H9 (cell line): ENCODE measurements around the gene PLA2G4C. TPM values are rescaled to one million over a fixed set of nuclear protein-coding genes. Genes with fewer than 3 reads are reported as not detected.

Source experiments
- DNase-seq: peaks from one replicate; pipeline ENCODE4 v3.0.0-alpha.2; 2017
- H2AFZ ChIP-seq: one replicate; pipeline ENCODE4 v1.6.1; 2013; ENCODE audit warnings: mild to moderate bottlenecking, low read length, control low read depth, moderate library complexity
- H2AK5ac ChIP-seq: 2 replicates; pipeline ENCODE4 v1.6.1; 2013; ENCODE audit warnings: low read length, control low read depth, mixed read lengths; ENCODE audit not compliant: insufficient read length
- H2BK120ac ChIP-seq: one replicate; pipeline ENCODE4 v1.6.1; 2013; ENCODE audit warnings: low read depth, mild to moderate bottlenecking, low read length, control low read depth, inconsistent platforms; ENCODE audit not compliant: poor library complexity, severe bottlenecking
- H2BK12ac ChIP-seq: 2 replicates; pipeline ENCODE4 v1.6.1; 2013; ENCODE audit warnings: low read length, control low read depth, mixed read lengths, low read depth; ENCODE audit not compliant: insufficient read length
- H2BK15ac ChIP-seq: 2 replicates; pipeline ENCODE4 v1.6.1; 2013; ENCODE audit warnings: low read depth, low read length, control low read depth
- H2BK20ac ChIP-seq: one replicate; pipeline ENCODE4 v1.6.1; 2013; ENCODE audit warnings: low read depth, mild to moderate bottlenecking, low read length, control low read depth, inconsistent platforms; ENCODE audit not compliant: poor library complexity, severe bottlenecking
- H2BK5ac ChIP-seq: 2 replicates; pipeline ENCODE4 v1.6.1; 2013; ENCODE audit warnings: low read length, control low read depth, mixed read lengths; ENCODE audit not compliant: insufficient read length
- H3K14ac ChIP-seq: 2 replicates; pipeline ENCODE4 v1.6.1; 2013; ENCODE audit warnings: low read length, control low read depth; ENCODE audit not compliant: insufficient read depth
- H3K18ac ChIP-seq: 2 replicates; pipeline ENCODE4 v1.6.1; 2013; ENCODE audit warnings: low read depth, mild to moderate bottlenecking, mixed read lengths, low read length, control low read depth; ENCODE audit not compliant: insufficient read length
- H3K23ac ChIP-seq: 2 replicates; pipeline ENCODE4 v1.6.1; 2013; ENCODE audit warnings: low read length, control low read depth, mixed read lengths, low read depth; ENCODE audit not compliant: insufficient read length
- H3K23me2 ChIP-seq: 2 replicates; pipeline ENCODE4 v1.6.1; 2013; ENCODE audit warnings: low read depth, mild to moderate bottlenecking, mixed read lengths, low read length, control low read depth; ENCODE audit not compliant: insufficient read length, poor library complexity, severe bottlenecking
- H3K27ac ChIP-seq: 2 replicates; pipeline ENCODE4 v1.5.1; 2013; ENCODE audit warnings: low read length, control low read depth, mixed read lengths, low read depth; ENCODE audit not compliant: insufficient read length
- H3K27me3 ChIP-seq: 2 replicates; pipeline ENCODE4 v1.6.1; 2013; ENCODE audit warnings: low read length, control low read depth, inconsistent platforms; ENCODE audit not compliant: insufficient read depth
- H3K4ac ChIP-seq: 2 replicates; pipeline ENCODE4 v1.6.1; 2013; ENCODE audit warnings: low read depth, mild to moderate bottlenecking, control low read depth, inconsistent platforms, low read length, moderate library complexity
- H3K4me1 ChIP-seq: 2 replicates; pipeline ENCODE4 v1.6.1; 2013; ENCODE audit warnings: low read length, control low read depth, inconsistent platforms; ENCODE audit not compliant: insufficient read depth
- H3K4me2 ChIP-seq: 2 replicates; pipeline ENCODE4 v1.6.1; 2013; ENCODE audit warnings: low read length, control low read depth, mixed read lengths; ENCODE audit not compliant: insufficient read length, insufficient read depth
- H3K56ac ChIP-seq: 2 replicates; pipeline ENCODE4 v1.6.1; 2013; ENCODE audit warnings: low read depth, mild to moderate bottlenecking, mixed read lengths, low read length, control low read depth; ENCODE audit not compliant: insufficient read length
- H3K79me1 ChIP-seq: 2 replicates; pipeline ENCODE4 v1.6.1; 2013; ENCODE audit warnings: low read depth, mild to moderate bottlenecking, moderate library complexity, low read length, control low read depth, inconsistent platforms; ENCODE audit not compliant: insufficient read depth, poor library complexity, severe bottlenecking
- H3K79me2 ChIP-seq: 2 replicates; pipeline ENCODE4 v1.6.1; 2013; ENCODE audit warnings: low read length, control low read depth, inconsistent platforms; ENCODE audit not compliant: insufficient read depth
- H3K9ac ChIP-seq: 2 replicates; pipeline ENCODE4 v1.6.1; 2013; ENCODE audit warnings: low read length, control low read depth, mixed read lengths; ENCODE audit not compliant: insufficient read length; ENCODE audit errors: extremely low read depth
- H3K9me3 ChIP-seq: one replicate; pipeline ENCODE4 v1.6.1; 2013; ENCODE audit warnings: low read depth, low read length, inconsistent platforms; ENCODE audit not compliant: control insufficient read depth
- H3T11ph ChIP-seq: one replicate; pipeline ENCODE4 v1.6.1; 2013; ENCODE audit warnings: mild to moderate bottlenecking, low read length, control low read depth, inconsistent platforms
- H4K20me1 ChIP-seq: one replicate; pipeline ENCODE4 v1.6.1; 2013; ENCODE audit not compliant: control insufficient read depth, insufficient read length, insufficient read depth
- H4K5ac ChIP-seq: 2 replicates; pipeline ENCODE4 v1.6.1; 2013; ENCODE audit warnings: low read depth, mild to moderate bottlenecking, mixed read lengths, low read length, control low read depth; ENCODE audit not compliant: insufficient read length
- H4K8ac ChIP-seq: replicated peaks from 2 replicates; pipeline ENCODE4 v1.6.1; 2013; ENCODE audit warnings: low read length, control low read depth, mixed read lengths, low read depth; ENCODE audit not compliant: insufficient read length
- H4K91ac ChIP-seq: 2 replicates; pipeline ENCODE4 v1.6.1; 2013; ENCODE audit warnings: low read depth, mild to moderate bottlenecking, moderate library complexity, mixed read lengths, low read length, control low read depth; ENCODE audit not compliant: insufficient read length
- H3K27ac Mint-ChIP-seq, 3 experiments: 2 replicates in 2 of 3; 3 replicates in 1 of 3; pipeline ENCODE4 v1.8.0; 2020 to 2021; ENCODE audit warnings: mixed read lengths in 3 of 3, mild to moderate bottlenecking in 1 of 3, moderate library complexity in 1 of 3
- H3K27me3 Mint-ChIP-seq: 2 replicates; pipeline ENCODE4 v1.8.0; 2021; ENCODE audit warnings: low read depth, mild to moderate bottlenecking, moderate library complexity, mixed read lengths
- H3K36me3 Mint-ChIP-seq, 3 experiments: 2 replicates in 2 of 3; 3 replicates in 1 of 3; pipeline ENCODE4 v1.8.0; 2020 to 2021; ENCODE audit warnings: low read depth in 3 of 3, mixed read lengths in 3 of 3; ENCODE audit not compliant: insufficient read depth in 1 of 3
- H3K4me1 Mint-ChIP-seq, 2 experiments: 2 replicates each; pipeline ENCODE4 v1.8.0; 2020; ENCODE audit warnings: mixed read lengths in 2 of 2
- H3K4me3 Mint-ChIP-seq, 2 experiments: 2 replicates in 1 of 2; 3 replicates in 1 of 2; pipeline ENCODE4 v1.8.0; 2020 to 2021; ENCODE audit warnings: mild to moderate bottlenecking in 2 of 2, mixed read lengths in 2 of 2, moderate library complexity in 1 of 2
- H3K9me3 Mint-ChIP-seq, 2 experiments: 2 replicates in 1 of 2; 3 replicates in 1 of 2; pipeline ENCODE4 v1.8.0; 2020; ENCODE audit warnings: mild to moderate bottlenecking in 2 of 2, mixed read lengths in 2 of 2, moderate library complexity in 1 of 2
- CTCF ChIP-seq: fragments of 200-600 bp; sonication (generic); conservative IDR thresholded peaks from 3 replicates; pipeline ENCODE4 v1.8.0; 2021; ENCODE audit warnings: antibody characterized with exemption, mild to moderate bottlenecking
- WGBS: extraction: QIAGEN DNeasy Blood & Tissue Kit; methylation state at CpG from one replicate; pipeline ENCODE4 v1.1.7; 2013; ENCODE audit warnings: missing lambda C conversion rate, low lambda C conversion rate, mixed read lengths; ENCODE audit not compliant: insufficient read length; ENCODE audit errors: extremely low coverage; 5-methylcytosine and 5-hydroxymethylcytosine counted together
- total RNA-seq: library from RNA; stranded (reverse); gene quantifications from 2 replicates; pipeline ENCODE4 v1.2.1, GENCODE V29; 2021

PLA2G4C gene
- total RNA-seq, 1 experiment from 2014 or later: 7.0 TPM

- H3K4me2 ChIP-seq: no peak overlapping the region
- no peaks in the 10 kb centered on the region for H4K20me1 ChIP-seq
- H3K27ac ChIP-seq: no peak overlapping the region
- no peak overlapping the region for H3K18ac ChIP-seq
- no peak overlapping the region for H3T11ph ChIP-seq
- no peak overlapping the region for H3K27ac Mint-ChIP-seq
- no CpG with 5 or more reads among the region's 6 CpGs for WGBS
- peaks cover 7 to 12% of the 10 kb centered on the region in 2 experiments; a peak in 4 of 5 replicates for H3K9me3 Mint-ChIP-seq
- no peaks in the 10 kb centered on the region for H3K79me2 ChIP-seq
- no peak overlapping the region for H2BK12ac ChIP-seq
- H3K4me3 Mint-ChIP-seq: no peak overlapping the region
- H3K36me3 Mint-ChIP-seq: no peaks in the 10 kb centered on the region; a peak in 1 of 7 replicates
- H2BK120ac ChIP-seq: no peak overlapping the region
- H3K23me2 ChIP-seq: no peaks in the 10 kb centered on the region
- no peak overlapping the region for H4K8ac ChIP-seq
- no peak overlapping the region for H2BK5ac ChIP-seq
- H3K9me3 ChIP-seq: no peaks in the 10 kb centered on the region
- H4K91ac ChIP-seq: no peak overlapping the region
- H3K4me1 ChIP-seq: no peaks in the 10 kb centered on the region
- no peak overlapping the region for H3K23ac ChIP-seq
- H2BK20ac ChIP-seq: peak overlapping the region; percentile 14
- no peak overlapping the region for H3K14ac ChIP-seq
- no peak overlapping the region for H2BK15ac ChIP-seq
- H3K56ac ChIP-seq: no peak overlapping the region
- H3K79me1 ChIP-seq: no peaks in the 10 kb centered on the region
- no peak for TF ChIP-seq CTCF
- H3K4ac ChIP-seq: no peak overlapping the region
- H3K4me1 Mint-ChIP-seq: no peaks in the 10 kb centered on the region
- no peak overlapping the region for H3K9ac ChIP-seq
- no peak for DNase-seq
- no peak overlapping the region for H4K5ac ChIP-seq
- H3K27me3 ChIP-seq: no peaks in the 10 kb centered on the region
- peaks cover 6% of the 10 kb centered on the region; the same call in 1 of the 2 replicates for H3K27me3 Mint-ChIP-seq
- no peak overlapping the region for H2AFZ ChIP-seq
- H2AK5ac ChIP-seq: no peak overlapping the region
Observed at GRCh38 chr19:47998800-47999199, 111.8 kb downstream of the PLA2G4C start.

Other genes with a start within 250 kb of the PLA2G4C start
- not detected in 2 replicates for gene SULT2A1, start 224.5 kb downstream of the PLA2G4C start, total RNA-seq
- gene BSPH1, start 118.6 kb downstream of the PLA2G4C start, total RNA-seq: not detected in 2 replicates
- gene ELSPBP1, start 116.2 kb downstream of the PLA2G4C start, total RNA-seq: not detected in 2 replicates
- gene CABP5, start 66.7 kb downstream of the PLA2G4C start, total RNA-seq: not detected in 2 replicates
- 115 TPM in 2 replicates for gene LIG1, start 59.5 kb upstream of the PLA2G4C start, total RNA-seq
- 6.4 and 8.9 TPM in 2 replicates for gene ZSWIM9, start 59.9 kb upstream of the PLA2G4C start, total RNA-seq
- gene CARD8, start 145.1 kb upstream of the PLA2G4C start, total RNA-seq: 20.3 and 21.0 TPM in 2 replicates
- 20.2 and 20.3 TPM in 2 replicates for gene ZNF114, start 159.3 kb upstream of the PLA2G4C start, total RNA-seq
- 9.6 and 13.2 TPM in 2 replicates for gene EMP3, start 214.7 kb upstream of the PLA2G4C start, total RNA-seq